Measurements from ENCODE around the gene CLINT1. TPM values are rescaled to one million over a fixed set of nuclear protein-coding genes. Genes with fewer than 3 reads are reported as not detected.

CLINT1 gene
- total RNA-seq, 1 experiment from 2014 or later, result 170 TPM

GRCh38 chr5:157739388-157740228 is 119.3 kb downstream of the CLINT1 start:
- ChIA-PET CTCF (interaction anchor here (0.6 to 2.9 kb wide), 10 partner anchors 21 to 591 kb away, joined by 3 to 14 read pairs (median 4); no protein-coding TSS in a partner anchor), POLR2A (no interaction called here)
- no peak overlapping the region for H3K4me3 Mint-ChIP-seq (ENCODE audit: unreplicated experiment)
- peaks cover 48% of the 10 kb centered on the region for H3K36me3 Mint-ChIP-seq (ENCODE audit: insufficient read depth, unreplicated experiment)
- no peak for DNase-seq (ENCODE audit: unreplicated experiment)
- intact Hi-C loops (cut with micrococcal nuclease), result no loop called here
- H3K27me3 Mint-ChIP-seq (ENCODE audit: insufficient read depth, unreplicated experiment), result no peaks in the 10 kb centered on the region
- no peaks in the 10 kb centered on the region for H3K9me3 Mint-ChIP-seq (ENCODE audit: unreplicated experiment)
- no peak for TF ChIP-seq CTCF (IDR thresholded peaks at IDR 0.05; ENCODE audit: unreplicated experiment)
- no TSS peak for BruUV-seq (replicated peaks)
- no peak overlapping the region for H3K27ac Mint-ChIP-seq (ENCODE audit: low read depth, unreplicated experiment)
- H3K4me1 Mint-ChIP-seq (ENCODE audit: insufficient read depth, unreplicated experiment), result peaks cover 5% of the 10 kb centered on the region

DNA sequence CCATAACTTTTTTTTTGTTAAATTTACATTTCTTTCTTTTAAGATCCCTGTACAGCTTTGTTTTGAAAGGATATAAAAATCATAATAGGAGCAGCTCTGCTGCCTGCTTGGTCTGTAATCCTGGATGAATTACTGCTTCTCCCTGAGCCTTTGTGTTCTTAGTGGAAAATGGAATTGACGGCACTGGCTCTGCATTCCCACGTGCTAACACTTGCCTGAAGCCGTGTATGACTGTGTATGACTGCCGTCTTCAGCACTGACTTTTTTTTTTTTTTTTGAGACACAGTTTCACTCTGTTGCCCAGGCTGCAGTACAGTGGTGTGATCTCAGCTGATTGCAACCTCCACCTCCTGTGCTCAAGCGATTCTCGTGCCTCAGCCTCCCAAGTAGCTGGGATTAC is 123.0 kb downstream of the CLINT1 start:
- peaks cover 14% of the 10 kb centered on the region for H3K4me1 Mint-ChIP-seq (ENCODE audit: insufficient read depth, unreplicated experiment)
- H3K4me3 Mint-ChIP-seq (ENCODE audit: unreplicated experiment), result no peak overlapping the region
- no peak overlapping the region for H3K27ac Mint-ChIP-seq (ENCODE audit: low read depth, unreplicated experiment)
- TF ChIP-seq CTCF (IDR thresholded peaks at IDR 0.05; ENCODE audit: unreplicated experiment), result no peak
- intact Hi-C loops (cut with micrococcal nuclease), result no loop called here
- ChIA-PET CTCF (interaction anchor here (0.6 to 9.5 kb wide), 6 partner anchors 7 to 393 kb away, joined by 3 to 94 read pairs (median 3); partner anchors contain the start of gene LSM11), POLR2A (no interaction called here)
- no peaks in the 10 kb centered on the region for H3K27me3 Mint-ChIP-seq (ENCODE audit: insufficient read depth, unreplicated experiment)
- H3K36me3 Mint-ChIP-seq (ENCODE audit: insufficient read depth, unreplicated experiment), result peaks cover 63% of the 10 kb centered on the region
- BruUV-seq (replicated peaks), result no TSS peak
- no peaks in the 10 kb centered on the region for H3K9me3 Mint-ChIP-seq (ENCODE audit: unreplicated experiment)
- DNase-seq (ENCODE audit: unreplicated experiment), result no peak

Other genes starting within 250 kb of the CLINT1 start
- 0.15 TPM in 1 of 2 replicates, not detected in the other for gene SOX30, start 206.7 kb downstream of the CLINT1 start, total RNA-seq (2022)
- gene C5orf52, start 187.6 kb downstream of the CLINT1 start, total RNA-seq (2022), result not detected in 2 replicates
- gene THG1L, start 127.7 kb downstream of the CLINT1 start, total RNA-seq (2022), result 21.1 and 29.9 TPM in 2 replicates
- 3.4 and 4.5 TPM in 2 replicates for gene LSM11, start 115.4 kb downstream of the CLINT1 start, total RNA-seq (2022)